Natural killer cell (primary cell): ENCODE results near the gene CPZ. TPM values are rescaled to one million over a fixed set of nuclear protein-coding genes. Genes with fewer than 3 reads are reported as not detected.

Source experiments
- ATAC-seq, 3 donors: fragments of 150-1000 bp in 2 of 3; fragments of 200-7000 bp in 1 of 3; cut with Tn5 transposase; 1 replicate in 1 of 3; 2 replicates in 2 of 3; pipeline ENCODE4 v1.10.0; 2021; ENCODE audit warnings: mild to moderate bottlenecking in 2 of 3, moderate library complexity in 2 of 3
- DNase-seq, 2 donors: peaks; one replicate each; pipeline versions ENCODE4 v3.0.0 to v3.0.0-alpha.2; 2013 to 2021; ENCODE audit warnings: mixed read lengths in 1 of 2
- H3K27ac ChIP-seq: one replicate; pipeline ENCODE4 v1.5.1; 2013; ENCODE audit warnings: mild to moderate bottlenecking, low read length
- H3K27me3 ChIP-seq: one replicate; pipeline ENCODE4 v1.6.1; 2013; ENCODE audit warnings: low read length; ENCODE audit not compliant: control insufficient read depth, insufficient read depth
- H3K36me3 ChIP-seq: one replicate; pipeline ENCODE4 v1.6.1; 2013; ENCODE audit warnings: low read length; ENCODE audit not compliant: control insufficient read depth, insufficient read depth
- H3K4me1 ChIP-seq: one replicate; pipeline ENCODE4 v1.6.1; 2013; ENCODE audit warnings: low read length; ENCODE audit not compliant: control insufficient read depth, insufficient read depth
- H3K4me3 ChIP-seq: one replicate; pipeline ENCODE4 v1.5.1; 2013; ENCODE audit warnings: low read length
- H3K9me3 ChIP-seq: one replicate; pipeline ENCODE4 v1.6.1; 2013; ENCODE audit warnings: low read length; ENCODE audit not compliant: control insufficient read depth, insufficient read depth
- H3K27ac Mint-ChIP-seq, 2 donors: one replicate each; pipeline ENCODE4 v1.8.0; 2022; ENCODE audit warnings: mild to moderate bottlenecking in 2 of 2, mixed read lengths in 2 of 2, moderate library complexity in 1 of 2
- H3K27me3 Mint-ChIP-seq, 2 donors: one replicate each; pipeline ENCODE4 v1.8.0; 2022; ENCODE audit warnings: low read depth in 2 of 2, mixed read lengths in 2 of 2
- H3K36me3 Mint-ChIP-seq: one replicate; pipeline ENCODE4 v1.8.0; 2022; ENCODE audit warnings: mixed read lengths
- H3K4me1 Mint-ChIP-seq, 2 donors: one replicate each; pipeline ENCODE4 v1.8.0; 2022; ENCODE audit warnings: mixed read lengths in 2 of 2
- H3K4me3 Mint-ChIP-seq: one replicate; pipeline ENCODE4 v1.8.0; 2022; ENCODE audit warnings: mild to moderate bottlenecking, moderate library complexity, mixed read lengths
- H3K9me3 Mint-ChIP-seq, 2 donors: one replicate each; pipeline ENCODE4 v1.8.0; 2022; ENCODE audit warnings: mixed read lengths in 2 of 2
- CTCF ChIP-seq: fragments of 200-600 bp; IDR thresholded peaks from one replicate; pipeline ENCODE4 v1.8.0; 2022; ENCODE audit warnings: antibody characterized with exemption
- WGBS: methylation state at CpG from one replicate; pipeline ENCODE4 v1.1.7; 2013; ENCODE audit warnings: missing lambda C conversion rate; ENCODE audit not compliant: insufficient coverage; 5-methylcytosine and 5-hydroxymethylcytosine counted together
- intact Hi-C: fragments of 100-400 bp; cut with micrococcal nuclease; formaldehyde crosslinking; loops from one replicate; pipeline ENCODE4 v1.14.2; 2022
- total RNA-seq, 4 donors: library from RNA; stranded (reverse); fragments of 120-200 nt in 1 of 4; gene quantifications; one replicate each; pipeline versions ENCODE4 v1.2.3 to v1.2.4, GENCODE V29; 2013 to 2022

The CPZ gene
- total RNA-seq, 3 donors from 2014 or later (not counting 1 experiment from before 2014, with no cell fraction given) = not detected

GRCh38 chr4:8582941-8583654, 9.5 kb upstream of the CPZ start:
- DNase-seq (no peak), ATAC-seq (no peak)
- Histone ChIP-seq H3K36me3 (no peaks in the 10 kb centered on the region), H3K4me3 (no peak overlapping the region), H3K4me1 (no peaks in the 10 kb centered on the region), H3K9me3 (no peaks in the 10 kb centered on the region), H3K27me3 (no peaks in the 10 kb centered on the region), H3K27ac (no peak overlapping the region)
- 74% methylated on average over 9 of the region's 9 CpGs for WGBS
- H3K27ac Mint-ChIP-seq = no peak overlapping the region
- intact Hi-C loops = no loop called here
- no peaks in the 10 kb centered on the region for H3K36me3 Mint-ChIP-seq
- TF ChIP-seq CTCF = no peak
- H3K9me3 Mint-ChIP-seq = no peaks in the 10 kb centered on the region
- H3K27me3 Mint-ChIP-seq = peaks cover 6 to 8% of the 10 kb centered on the region in 2 donors
- H3K4me3 Mint-ChIP-seq = no peak overlapping the region
- no peaks in the 10 kb centered on the region for H3K4me1 Mint-ChIP-seq

GRCh38 chr4:8583655-8584025, 8.9 kb upstream of the CPZ start:
- ATAC-seq = no peak
- H3K36me3 Mint-ChIP-seq = no peaks in the 10 kb centered on the region
- H3K9me3 Mint-ChIP-seq = no peaks in the 10 kb centered on the region

GRCh38 chr4:8585186-8585585, 7.4 kb upstream of the CPZ start:
- peaks cover 4 to 7% of the 10 kb centered on the region in 2 donors for H3K27me3 Mint-ChIP-seq
- H3K4me3 Mint-ChIP-seq = no peak overlapping the region
- Histone ChIP-seq H3K9me3 (no peaks in the 10 kb centered on the region), H3K4me3 (no peak overlapping the region), H3K4me1 (no peaks in the 10 kb centered on the region), H3K27ac (no peak overlapping the region), H3K27me3 (no peaks in the 10 kb centered on the region), H3K36me3 (no peaks in the 10 kb centered on the region)
- intact Hi-C loops = no loop called here
- no peak overlapping the region for H3K27ac Mint-ChIP-seq
- no peak for ATAC-seq
- no peaks in the 10 kb centered on the region for H3K4me1 Mint-ChIP-seq
- WGBS = 61% methylated on average over 6 of the region's 6 CpGs
- H3K36me3 Mint-ChIP-seq = no peaks in the 10 kb centered on the region
- DNase-seq = no peak
- no peaks in the 10 kb centered on the region for H3K9me3 Mint-ChIP-seq
- no peak for TF ChIP-seq CTCF

More at GRCh38 chr4:8583655-8584025, 8.9 kb upstream of the CPZ start:
- H3K4me3 ChIP-seq = no peak overlapping the region
- TF ChIP-seq CTCF = no peak
- H3K27me3 ChIP-seq = no peaks in the 10 kb centered on the region
- 72% methylated on average over 4 of the region's 4 CpGs for WGBS
- intact Hi-C loops = no loop called here
- no peak overlapping the region for H3K27ac Mint-ChIP-seq
- peaks cover 6 to 8% of the 10 kb centered on the region in 2 donors for H3K27me3 Mint-ChIP-seq
- H3K4me1 Mint-ChIP-seq = no peaks in the 10 kb centered on the region
- DNase-seq = no peak
- H3K27ac ChIP-seq = no peak overlapping the region
- H3K9me3 ChIP-seq = no peaks in the 10 kb centered on the region
- H3K4me3 Mint-ChIP-seq = no peak overlapping the region
- H3K4me1 ChIP-seq = no peaks in the 10 kb centered on the region
- no peaks in the 10 kb centered on the region for H3K36me3 ChIP-seq

DNA sequence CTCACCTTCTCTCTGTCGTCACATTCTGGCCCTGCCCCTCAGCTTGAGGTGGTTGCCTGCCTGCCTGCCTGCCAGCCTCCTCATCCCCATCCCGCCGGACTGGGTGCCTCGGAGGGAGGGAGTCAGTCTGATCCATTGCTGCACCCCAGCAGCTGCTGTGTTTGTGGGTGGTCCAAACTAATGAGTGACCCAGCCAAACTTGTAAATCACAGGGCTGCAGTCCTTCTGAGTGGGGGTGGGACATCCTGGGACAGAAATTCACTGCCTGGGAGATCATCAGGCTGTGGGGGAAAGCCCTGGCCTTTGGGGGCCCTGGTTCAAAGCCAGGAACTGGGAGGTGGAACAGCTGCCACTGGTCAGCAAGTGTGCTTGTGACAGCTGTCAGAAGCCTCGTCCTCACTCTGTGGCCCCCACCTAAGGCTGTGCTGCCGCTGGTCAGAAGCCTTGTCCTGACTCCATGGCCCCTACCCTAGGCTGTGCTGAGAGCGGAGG, 6.8 kb upstream of the CPZ start:
- Mint-ChIP-seq H3K9me3 (no peaks in the 10 kb centered on the region), H3K27me3 (peaks cover 10 to 13% of the 10 kb centered on the region in 2 donors), H3K4me3 (no peak overlapping the region), H3K27ac (no peak overlapping the region), H3K36me3 (no peaks in the 10 kb centered on the region), H3K4me1 (no peaks in the 10 kb centered on the region)
- no peak overlapping the region for H3K27ac ChIP-seq
- DNase-seq (no peak), ATAC-seq (no peak)
- intact Hi-C loops = no loop called here
- H3K4me1 ChIP-seq = no peaks in the 10 kb centered on the region
- no peak overlapping the region for H3K4me3 ChIP-seq
- H3K36me3 ChIP-seq = no peaks in the 10 kb centered on the region
- H3K27me3 ChIP-seq = no peaks in the 10 kb centered on the region
- no peak for TF ChIP-seq CTCF
- no peaks in the 10 kb centered on the region for H3K9me3 ChIP-seq
- 66% methylated on average over 7 of the region's 7 CpGs for WGBS
